Measurements from ENCODE around the gene TRAF2.
A peak's percentile ranks its signal among the peaks of the same experiment; 100 is the strongest.

TRAF2 gene

DNA sequence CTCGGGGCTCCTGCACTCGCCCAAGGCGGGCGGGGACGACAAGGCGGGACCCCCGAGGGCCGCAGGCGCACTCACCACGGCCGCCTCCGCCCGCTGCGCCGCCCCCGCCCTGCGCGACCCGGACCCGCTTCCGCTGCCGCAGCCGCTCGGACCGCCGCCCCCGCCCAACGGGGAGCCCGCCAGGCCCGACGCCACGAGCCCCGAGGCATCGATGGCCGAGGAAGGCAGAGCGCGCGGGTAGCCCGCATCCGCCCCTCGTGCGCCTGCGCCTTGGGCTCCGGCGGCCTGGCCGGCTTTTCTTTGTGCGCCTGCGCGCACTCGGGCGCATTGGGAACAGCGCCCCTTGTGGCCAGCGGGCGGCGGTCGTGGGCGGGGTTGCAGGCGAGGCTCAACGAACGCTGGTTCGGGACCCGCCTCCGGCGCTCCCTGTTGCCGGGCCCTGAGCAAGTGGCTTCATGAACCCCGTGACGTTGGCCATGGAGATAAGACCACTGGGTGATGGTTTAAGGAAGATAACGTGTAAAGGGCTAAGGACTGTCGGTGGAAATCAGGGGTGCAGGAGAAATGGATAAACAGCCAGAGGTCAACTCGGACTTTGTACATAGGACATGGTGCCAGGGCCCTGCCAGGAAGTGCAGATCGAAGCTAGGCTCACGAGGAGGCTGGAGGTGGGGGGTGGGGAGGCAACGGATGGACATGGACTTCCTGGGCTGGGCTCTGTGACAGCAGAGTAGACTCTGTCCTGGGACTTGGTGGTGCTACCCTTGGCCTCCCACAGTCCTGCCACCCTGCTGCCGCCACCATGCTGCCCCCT, 58.4 kb downstream of the TRAF2 start, which contains the start of the genes C8G and FBXW5:
Gene C8G (plus strand): TSS at position 725 of the 814 bp plus-strand sequence. CDS start 78 bp downstream, at position 803.
Gene FBXW5 (minus strand): TSS at position 220 of the 814 bp plus-strand sequence. CDS start 655 bp downstream, outside the sequence.
- H3K4me1 ChIP-seq (ENCODE audit: control insufficient read depth in 1 of 2, insufficient read depth in 2 of 2, low read length in 2 of 2): peaks cover 0 to 20% of the 10 kb centered on the region in 2 donors

DNA sequence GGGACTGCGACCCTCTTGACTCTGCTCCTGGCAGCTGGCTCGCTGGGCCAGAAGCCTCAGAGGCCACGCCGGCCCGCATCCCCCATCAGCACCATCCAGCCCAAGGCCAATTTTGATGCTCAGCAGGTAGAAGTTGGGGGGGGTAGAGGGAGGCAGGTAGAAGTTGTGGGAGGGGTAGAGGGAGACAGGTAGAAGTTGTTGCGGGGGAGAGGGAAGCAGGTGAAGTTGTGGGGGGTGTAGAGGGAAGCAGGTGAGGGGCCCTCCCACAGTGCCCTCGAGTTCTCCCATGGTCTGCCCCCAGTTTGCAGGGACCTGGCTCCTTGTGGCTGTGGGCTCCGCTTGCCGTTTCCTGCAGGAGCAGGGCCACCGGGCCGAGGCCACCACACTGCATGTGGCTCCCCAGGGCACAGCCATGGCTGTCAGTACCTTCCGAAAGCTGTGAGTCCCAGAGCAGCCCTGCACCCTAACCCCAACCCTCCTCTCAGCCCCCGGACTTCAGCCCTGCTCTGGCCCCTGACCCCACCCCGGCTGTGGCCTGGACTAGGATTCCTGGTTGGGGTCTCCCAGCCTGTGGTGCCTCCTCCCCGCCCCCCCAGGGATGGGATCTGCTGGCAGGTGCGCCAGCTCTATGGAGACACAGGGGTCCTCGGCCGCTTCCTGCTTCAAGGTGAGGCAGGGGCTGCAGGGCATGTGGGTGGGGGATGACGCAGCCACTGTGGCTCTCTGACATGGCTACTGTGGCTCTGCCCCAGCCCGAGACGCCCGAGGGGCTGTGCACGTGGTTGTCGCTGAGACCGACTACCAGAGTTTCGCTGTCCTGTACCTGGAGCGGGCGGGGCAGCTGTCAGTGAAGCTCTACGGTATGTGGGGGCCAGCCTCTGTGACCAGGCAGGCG, 59.3 kb downstream of the TRAF2 start:
- Histone ChIP-seq H3K27me3 (ENCODE audit: low read depth, low read length) (no peaks in the 10 kb centered on the region), H3K9me3 (ENCODE audit: control insufficient read depth in 1 of 2, low read length in 2 of 2) (no peaks in the 10 kb centered on the region), H3K36me3 (ENCODE audit: control insufficient read depth in 1 of 2, insufficient read depth in 2 of 2, low read length in 2 of 2) (peaks cover 7 to 25% of the 10 kb centered on the region in 2 donors), H3K4me3 (ENCODE audit: low read depth in 1 of 2, low read length in 2 of 2) (no peak overlapping the region), H3K4me1 (ENCODE audit: control insufficient read depth in 1 of 2, insufficient read depth in 2 of 2, low read length in 2 of 2) (peaks cover 0 to 26% of the 10 kb centered on the region in 2 donors), H3K27ac (ENCODE audit: low read length) (no peak overlapping the region)

More for the DNA sequence above, 58.4 kb downstream of the TRAF2 start, which contains the start of the genes C8G and FBXW5:
- Histone ChIP-seq H3K9me3 (ENCODE audit: control insufficient read depth in 1 of 2, low read length in 2 of 2) (no peaks in the 10 kb centered on the region), H3K4me3 (ENCODE audit: low read depth in 1 of 2, low read length in 2 of 2) (peak within 1 kb of the TSS; percentile 56 to 95), H3K36me3 (ENCODE audit: control insufficient read depth in 1 of 2, insufficient read depth in 2 of 2, low read length in 2 of 2) (peaks cover 12 to 34% of the 10 kb centered on the region in 2 donors), H3K27ac (ENCODE audit: low read length) (peak within 1 kb of the TSS; percentile 23), H3K27me3 (ENCODE audit: low read depth, low read length) (no peaks in the 10 kb centered on the region)

DNA sequence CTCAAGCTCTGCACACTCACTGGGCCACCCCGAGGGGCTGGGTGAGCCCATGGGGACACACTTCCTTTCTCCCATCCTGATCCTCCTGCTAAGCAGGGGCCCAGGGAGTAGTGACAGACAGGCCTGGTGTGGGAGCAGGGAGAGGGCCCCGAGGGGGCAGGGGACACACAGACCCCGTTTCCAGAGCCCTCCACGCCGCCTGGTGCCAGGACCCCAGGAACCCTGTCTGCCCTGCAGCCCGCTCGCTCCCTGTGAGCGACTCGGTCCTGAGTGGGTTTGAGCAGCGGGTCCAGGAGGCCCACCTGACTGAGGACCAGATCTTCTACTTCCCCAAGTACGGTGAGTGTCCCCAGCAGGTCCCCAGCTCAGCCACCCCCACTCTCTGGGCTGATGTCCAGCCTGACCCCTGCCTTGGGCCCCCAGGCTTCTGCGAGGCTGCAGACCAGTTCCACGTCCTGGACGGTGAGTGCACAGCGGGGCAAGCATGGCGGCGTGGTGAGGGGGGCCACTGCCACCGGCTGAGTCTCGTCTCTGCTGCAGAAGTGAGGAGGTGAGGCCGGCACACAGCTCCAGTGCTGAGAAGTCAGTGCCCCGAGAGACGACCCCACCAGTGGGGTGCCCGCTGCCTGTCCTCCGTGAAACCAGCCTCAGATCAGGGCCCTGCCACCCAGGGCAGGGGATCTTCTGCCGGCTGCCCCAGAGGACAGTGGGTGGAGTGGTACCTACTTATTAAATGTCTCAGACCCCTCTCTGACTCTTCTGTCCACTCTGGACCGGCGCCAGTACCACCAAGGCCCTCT, 60.1 kb downstream of the TRAF2 start:
- Histone ChIP-seq H3K27ac (ENCODE audit: low read length) (no peak overlapping the region), H3K4me3 (ENCODE audit: low read depth in 1 of 2, low read length in 2 of 2) (no peak overlapping the region), H3K4me1 (ENCODE audit: control insufficient read depth in 1 of 2, insufficient read depth in 2 of 2, low read length in 2 of 2) (peaks cover 0 to 28% of the 10 kb centered on the region in 2 donors), H3K27me3 (ENCODE audit: low read depth, low read length) (no peaks in the 10 kb centered on the region), H3K36me3 (ENCODE audit: control insufficient read depth in 1 of 2, insufficient read depth in 2 of 2, low read length in 2 of 2) (peaks cover 5 to 17% of the 10 kb centered on the region in 2 donors), H3K9me3 (ENCODE audit: control insufficient read depth in 1 of 2, low read length in 2 of 2) (no peaks in the 10 kb centered on the region)

DNA sequence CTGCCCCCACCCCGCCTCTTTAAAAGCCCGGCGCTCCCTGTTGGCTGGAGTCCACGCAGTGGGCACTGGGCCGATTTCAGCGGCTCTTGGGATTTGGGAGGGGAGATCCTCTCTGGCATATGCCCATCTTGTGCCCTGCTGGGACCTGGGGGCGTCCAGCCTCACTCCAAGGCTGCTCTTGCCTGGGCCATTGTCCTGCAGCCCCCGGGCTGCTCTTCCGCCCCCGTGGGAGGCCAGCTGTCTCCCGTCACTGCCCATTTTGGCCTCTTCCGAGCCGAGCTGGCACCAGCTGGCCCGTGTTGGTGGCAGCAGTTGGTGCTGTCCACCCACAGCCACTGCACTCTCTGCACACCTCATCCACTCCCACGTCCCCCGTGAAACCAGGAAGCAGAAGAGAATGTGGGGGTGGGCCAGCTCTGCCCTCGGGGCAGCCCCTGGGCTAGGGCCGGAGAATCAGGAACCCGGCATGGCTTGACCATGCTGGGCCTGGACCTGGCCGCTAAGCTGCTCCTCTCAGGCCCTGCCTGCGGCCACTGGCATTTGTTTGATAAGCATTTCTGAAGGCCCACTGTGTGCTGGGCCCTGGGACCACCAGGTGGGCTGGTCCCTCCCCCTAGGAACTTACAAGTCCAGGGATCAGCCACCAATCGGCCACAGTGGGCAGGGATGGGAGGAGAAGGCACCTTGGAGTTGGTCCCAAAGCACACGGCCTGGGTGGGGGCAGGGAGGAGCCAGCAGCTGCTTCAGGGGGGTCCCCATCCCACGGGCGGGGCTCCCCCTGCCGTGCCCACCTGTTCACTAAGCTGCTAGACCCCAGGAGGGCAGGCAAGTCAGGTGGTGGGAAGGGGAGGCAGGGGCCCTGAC, 60.9 kb downstream of the TRAF2 start:
- Histone ChIP-seq H3K27me3 (ENCODE audit: low read depth, low read length) (no peaks in the 10 kb centered on the region), H3K9me3 (ENCODE audit: control insufficient read depth in 1 of 2, low read length in 2 of 2) (no peaks in the 10 kb centered on the region), H3K4me3 (ENCODE audit: low read depth in 1 of 2, low read length in 2 of 2) (no peak overlapping the region), H3K4me1 (ENCODE audit: control insufficient read depth in 1 of 2, insufficient read depth in 2 of 2, low read length in 2 of 2) (peaks cover 0 to 28% of the 10 kb centered on the region in 2 donors), H3K36me3 (ENCODE audit: control insufficient read depth in 1 of 2, insufficient read depth in 2 of 2, low read length in 2 of 2) (peaks cover 0 to 9% of the 10 kb centered on the region in 2 donors), H3K27ac (ENCODE audit: low read length) (no peak overlapping the region)

DNA sequence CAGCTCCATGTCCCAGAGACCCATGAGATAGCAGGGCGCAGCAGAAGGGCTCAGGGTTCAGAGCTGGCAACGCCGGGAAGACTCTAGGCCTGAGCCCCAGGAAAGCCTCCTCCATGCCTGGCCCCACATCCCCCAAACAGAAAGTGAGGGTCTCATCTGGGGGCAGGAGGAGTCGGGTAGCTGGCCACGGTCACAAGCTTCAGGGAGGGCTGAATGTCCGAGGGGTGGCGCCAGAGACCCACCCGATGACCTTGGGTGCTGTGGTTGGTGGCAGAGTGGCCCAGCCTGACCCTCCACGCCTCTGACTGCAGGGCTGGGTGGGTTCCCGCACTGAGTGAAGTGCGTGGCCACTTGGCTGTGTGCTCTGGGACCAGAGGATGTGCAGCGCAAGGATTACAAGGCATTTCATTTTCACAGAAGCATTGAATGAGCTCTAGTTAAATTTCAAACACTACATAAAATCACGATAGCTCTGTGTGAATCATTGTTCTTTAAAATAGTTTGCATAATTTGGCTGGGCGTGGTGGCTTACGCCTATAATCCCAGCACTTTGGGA, 61.7 kb downstream of the TRAF2 start:
- Histone ChIP-seq H3K27me3 (ENCODE audit: low read depth, low read length) (no peaks in the 10 kb centered on the region), H3K4me1 (ENCODE audit: control insufficient read depth in 1 of 2, insufficient read depth in 2 of 2, low read length in 2 of 2) (peaks cover 0 to 22% of the 10 kb centered on the region in 2 donors), H3K4me3 (ENCODE audit: low read depth in 1 of 2, low read length in 2 of 2) (no peak overlapping the region), H3K36me3 (ENCODE audit: control insufficient read depth in 1 of 2, insufficient read depth in 2 of 2, low read length in 2 of 2) (peaks cover 0 to under 1% of the 10 kb centered on the region in 2 donors), H3K9me3 (ENCODE audit: control insufficient read depth in 1 of 2, low read length in 2 of 2) (no peaks in the 10 kb centered on the region), H3K27ac (ENCODE audit: low read length) (no peak overlapping the region)

DNA sequence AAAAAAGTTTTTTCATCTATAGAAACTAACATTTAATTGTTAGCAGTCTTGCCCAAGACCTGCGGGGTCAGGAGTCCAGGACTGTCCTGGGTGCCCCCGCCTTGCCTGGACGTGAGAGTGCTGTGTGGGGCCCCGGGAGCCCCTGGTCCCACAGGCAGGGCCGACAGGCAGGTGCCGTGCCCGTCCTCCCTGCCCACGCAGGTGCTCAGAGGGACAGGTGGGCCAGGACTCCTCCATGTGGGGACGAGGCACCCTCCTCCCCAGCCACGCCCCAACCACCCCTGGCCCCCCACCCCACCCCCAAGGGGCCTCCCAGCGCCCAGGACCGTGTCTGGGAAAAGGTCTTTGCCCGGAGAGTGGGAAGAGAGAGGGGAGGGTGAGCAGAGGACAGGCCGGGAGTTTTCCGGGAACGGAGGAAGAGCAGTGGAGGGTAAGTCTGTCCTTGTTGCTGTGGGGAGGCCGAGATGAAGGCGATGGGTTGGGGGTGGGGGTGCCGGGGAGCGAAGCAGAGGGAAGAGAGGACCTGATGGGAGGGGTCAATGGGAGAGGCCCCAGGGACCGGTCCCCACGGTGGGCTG, 63.0 kb downstream of the TRAF2 start:
- peak overlapping the region; percentile 53 to 92 for H3K4me3 ChIP-seq (ENCODE audit: low read depth in 1 of 2, low read length in 2 of 2)
- H3K36me3 ChIP-seq (ENCODE audit: control insufficient read depth in 1 of 2, insufficient read depth in 2 of 2, low read length in 2 of 2): no peaks in the 10 kb centered on the region
- H3K27me3 ChIP-seq (ENCODE audit: low read depth, low read length): no peaks in the 10 kb centered on the region
- H3K27ac ChIP-seq (ENCODE audit: low read length): peak overlapping the region; percentile 45
- H3K9me3 ChIP-seq (ENCODE audit: control insufficient read depth in 1 of 2, low read length in 2 of 2): no peaks in the 10 kb centered on the region
- H3K4me1 ChIP-seq (ENCODE audit: control insufficient read depth in 1 of 2, insufficient read depth in 2 of 2, low read length in 2 of 2): peaks cover 0 to 13% of the 10 kb centered on the region in 2 donors

DNA sequence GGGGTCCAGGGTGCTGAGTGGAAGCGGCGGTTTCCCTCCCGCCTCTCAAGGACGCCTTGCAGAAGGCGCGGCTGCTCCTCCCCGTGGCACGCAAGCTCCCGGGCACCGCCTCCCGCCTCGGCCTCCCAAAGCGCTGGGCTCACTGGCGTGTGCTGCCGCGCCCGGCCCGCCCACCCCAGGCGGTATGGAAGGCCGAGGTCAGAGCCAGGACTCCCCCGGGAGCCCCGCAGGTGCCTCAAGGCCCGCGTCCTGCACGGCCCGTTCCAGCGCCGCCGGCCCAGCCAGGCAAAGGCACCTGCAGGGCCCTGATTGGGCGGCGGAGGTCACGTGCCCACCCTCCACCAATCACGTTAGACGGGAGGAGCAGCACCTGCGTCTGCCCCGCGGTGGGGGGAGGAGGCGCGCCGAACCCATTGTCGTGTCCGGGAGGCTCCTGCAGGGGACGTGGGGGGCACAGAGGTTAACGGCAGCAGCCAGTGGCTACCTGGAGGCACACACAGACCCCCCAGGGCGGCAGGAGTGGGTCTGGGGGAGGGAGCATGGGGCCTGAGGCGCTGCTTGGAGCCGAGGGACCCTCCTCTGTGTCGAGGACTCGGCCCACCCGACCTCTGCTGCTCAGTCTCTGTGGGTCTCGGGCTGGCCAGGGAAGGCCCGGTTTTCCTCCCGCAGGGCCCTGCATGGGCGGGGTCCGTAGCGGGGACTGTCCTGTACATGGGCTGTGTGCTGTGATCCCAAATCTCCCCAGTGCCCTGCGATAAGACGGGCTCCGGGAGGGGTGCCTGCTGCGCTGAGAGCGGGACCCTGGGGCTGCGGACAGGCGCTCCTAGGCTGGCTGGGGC, 63.7 kb downstream of the TRAF2 start:
- Histone ChIP-seq H3K4me1 (ENCODE audit: control insufficient read depth in 1 of 2, insufficient read depth in 2 of 2, low read length in 2 of 2) (peaks cover 0 to 13% of the 10 kb centered on the region in 2 donors), H3K9me3 (ENCODE audit: control insufficient read depth in 1 of 2, low read length in 2 of 2) (no peaks in the 10 kb centered on the region), H3K4me3 (ENCODE audit: low read depth in 1 of 2, low read length in 2 of 2) (peak overlapping the region; percentile 53 to 92), H3K27ac (ENCODE audit: low read length) (peak overlapping the region; percentile 60), H3K27me3 (ENCODE audit: low read depth, low read length) (no peaks in the 10 kb centered on the region), H3K36me3 (ENCODE audit: control insufficient read depth in 1 of 2, insufficient read depth in 2 of 2, low read length in 2 of 2) (no peaks in the 10 kb centered on the region)

DNA sequence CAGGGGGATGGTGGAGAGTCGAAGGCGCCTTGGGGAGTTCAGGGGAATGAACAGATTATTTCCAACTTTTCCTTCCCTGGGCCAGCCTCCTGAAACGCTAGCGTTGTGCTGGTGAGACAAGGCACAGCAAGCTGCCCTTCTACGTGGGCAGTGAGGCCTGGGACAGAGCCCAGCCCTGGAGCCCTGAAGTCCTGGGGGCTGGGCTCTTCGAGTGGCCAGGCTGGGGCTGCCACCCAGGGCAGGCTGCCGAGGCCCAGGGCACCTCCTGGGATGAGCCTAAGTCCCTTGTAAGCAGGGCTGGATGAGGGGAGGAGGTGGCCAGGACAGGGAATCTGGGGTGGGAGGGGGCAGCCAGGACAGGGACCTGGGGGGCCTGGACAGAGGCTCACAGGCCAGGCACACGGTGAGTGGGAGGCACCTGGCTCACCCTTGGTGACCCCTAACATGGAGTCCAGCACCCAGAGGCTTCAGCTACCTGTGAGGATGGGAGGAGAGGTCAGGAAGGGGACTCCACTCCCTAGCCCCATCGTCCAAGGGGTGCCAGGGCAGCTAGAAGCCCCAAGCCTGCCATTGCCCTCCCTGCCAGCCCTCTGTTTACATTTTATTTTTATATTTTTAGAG, 64.5 kb downstream of the TRAF2 start:
- no peaks in the 10 kb centered on the region for H3K9me3 ChIP-seq (ENCODE audit: control insufficient read depth in 1 of 2, low read length in 2 of 2)
- peak overlapping the region; percentile 53 to 92 for H3K4me3 ChIP-seq (ENCODE audit: low read depth in 1 of 2, low read length in 2 of 2)
- H3K36me3 ChIP-seq (ENCODE audit: control insufficient read depth in 1 of 2, insufficient read depth in 2 of 2, low read length in 2 of 2): no peaks in the 10 kb centered on the region
- H3K27ac ChIP-seq (ENCODE audit: low read length): peak overlapping the region; percentile 60
- H3K27me3 ChIP-seq (ENCODE audit: low read depth, low read length): no peaks in the 10 kb centered on the region
- H3K4me1 ChIP-seq (ENCODE audit: control insufficient read depth in 1 of 2, insufficient read depth in 2 of 2, low read length in 2 of 2): peaks cover 0 to 13% of the 10 kb centered on the region in 2 donors

All from muscle layer of duodenum (tissue), 2 donors.